GM20431 (cell line): ENCODE results near the gene CDKN2A.
"Not testable (repeated sequence)": the region's sequence is repeated elsewhere in the genome, so short reads cannot be mapped to it uniquely, and the experiment has no call there.

ENCODE experiments used
- in situ Hi-C: fragments of 300-500 bp; cut with MseI, MboI; formaldehyde crosslinking; loops from one replicate; pipeline ENCODE4 v1.15.0; 2020; ENCODE audit warnings: low sequenced_read_pairs; ENCODE audit not compliant: unreplicated experiment

The CDKN2A gene

DNA sequence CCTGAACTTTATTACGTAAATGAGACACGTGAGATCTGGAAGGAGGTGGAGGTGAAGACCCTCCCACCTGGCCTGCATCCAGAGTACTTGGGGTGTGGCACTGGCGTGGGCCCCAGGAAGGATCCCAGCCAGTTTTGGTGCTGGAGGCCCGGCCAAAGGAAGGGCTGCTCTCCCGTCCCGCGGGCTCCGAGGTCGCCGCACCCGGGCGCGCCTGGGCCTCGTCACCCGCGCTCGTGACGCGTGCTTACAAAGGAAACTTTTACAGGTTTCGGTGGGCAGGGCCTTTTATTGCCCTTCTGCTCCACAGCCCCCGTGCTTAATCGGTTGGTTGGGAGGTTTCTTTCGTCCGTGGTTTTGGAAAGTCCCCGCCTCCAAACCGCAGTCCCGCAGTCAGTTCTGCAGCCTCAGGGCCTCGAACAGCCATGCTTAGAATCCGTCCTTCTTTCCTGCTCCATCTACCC, 29.2 kb downstream of the CDKN2A start:
- in situ Hi-C loops = no loop called here

GRCh38 chr9:21961569-21961968, 32.6 kb downstream of the CDKN2A start:
- in situ Hi-C loops = no loop called here

DNA sequence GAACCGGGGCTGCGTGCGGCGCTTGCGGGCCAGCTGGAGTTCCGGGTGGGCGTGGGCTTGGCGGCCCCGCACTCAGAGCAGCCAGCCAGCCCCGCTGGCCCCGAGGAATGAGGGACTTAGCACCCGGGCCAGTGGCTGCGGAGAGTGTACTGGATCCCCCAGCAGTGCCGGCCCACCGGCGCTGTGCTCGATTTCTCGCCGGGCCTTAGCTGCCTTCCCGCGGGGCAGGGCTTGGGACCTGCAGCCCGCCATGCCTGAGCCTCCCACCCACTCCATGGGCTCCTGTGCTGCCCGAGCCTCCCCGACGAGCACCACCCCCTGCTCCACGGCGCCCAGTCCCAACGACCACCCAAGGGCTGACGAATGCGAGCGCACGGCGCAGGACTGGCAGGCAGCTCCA, 34.9 kb downstream of the CDKN2A start:
- in situ Hi-C loops = not testable (repeated sequence)

- in situ Hi-C loops = no loop called here
Measured at GRCh38 chr9:21958833-21959232, 35.4 kb downstream of the CDKN2A start.

DNA sequence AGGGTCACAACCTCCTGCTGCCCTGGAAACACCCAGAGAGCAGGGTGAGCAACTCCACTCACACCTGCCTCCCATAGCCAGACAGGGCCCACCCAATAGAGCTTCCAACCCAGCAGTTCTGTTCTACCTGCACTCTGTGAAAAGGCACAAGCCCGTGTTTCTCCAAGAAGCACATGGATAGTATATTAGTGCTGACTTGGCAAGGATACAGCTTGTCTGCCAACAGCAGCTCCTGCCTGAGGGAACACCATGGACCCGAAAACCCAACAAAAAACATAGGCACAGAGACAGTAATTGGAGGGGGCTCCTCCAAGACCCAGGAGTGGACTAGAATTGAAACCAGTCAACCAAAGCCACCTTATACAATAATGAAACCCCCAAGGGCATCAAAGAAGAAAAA, 48.6 kb downstream of the CDKN2A start:
- in situ Hi-C loops = no loop called here

DNA sequence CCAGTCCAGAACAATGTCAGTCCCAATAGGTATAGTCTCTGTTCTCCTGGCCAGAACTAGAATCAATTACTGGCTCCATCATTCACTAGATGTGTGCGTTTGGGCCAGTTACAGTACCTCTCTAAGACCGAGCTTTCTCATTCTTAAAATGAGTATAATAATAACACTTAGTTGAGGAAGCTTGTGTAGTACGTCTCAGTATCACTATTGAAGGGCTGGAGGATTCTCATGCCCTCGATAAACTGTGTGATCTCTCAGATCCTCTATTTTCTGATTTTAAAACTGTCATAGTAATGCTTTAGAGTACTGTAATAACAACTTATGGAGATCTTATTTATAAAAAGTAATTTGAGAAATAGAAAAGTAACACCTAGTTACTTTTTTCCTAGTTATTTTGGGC, 50.7 kb downstream of the CDKN2A start:
- in situ Hi-C loops = no loop called here

DNA sequence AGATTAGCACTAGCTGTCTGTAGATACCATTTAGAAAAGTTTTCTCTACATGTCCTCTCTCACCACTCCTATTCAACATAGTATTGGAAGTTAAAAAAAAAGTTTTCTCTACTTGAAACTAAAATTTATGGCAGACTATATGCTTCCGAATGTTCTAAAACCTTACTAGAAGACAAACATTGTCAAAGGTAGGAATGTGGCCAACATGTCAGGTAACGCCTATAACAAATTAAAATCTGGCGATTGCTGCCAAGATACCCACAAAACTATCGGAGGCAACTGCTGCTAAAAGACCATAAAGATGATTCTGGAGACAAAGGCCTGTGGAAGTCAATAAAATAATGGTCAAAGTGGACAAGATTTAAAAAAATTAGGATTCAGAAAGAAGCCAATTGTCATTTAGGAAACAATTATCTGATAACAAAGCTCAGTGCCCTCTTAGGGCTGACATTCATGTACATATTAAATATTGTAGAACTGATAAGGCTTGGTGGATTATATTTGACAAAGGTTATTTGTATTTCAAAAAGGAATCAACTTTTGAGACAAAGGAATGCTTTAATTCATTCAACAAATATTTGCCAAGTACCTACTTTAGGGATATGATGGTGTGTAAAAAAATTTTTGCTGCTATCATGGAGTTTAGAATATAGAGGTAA, 52.7 kb downstream of the CDKN2A start:
- in situ Hi-C loops = no loop called here

DNA sequence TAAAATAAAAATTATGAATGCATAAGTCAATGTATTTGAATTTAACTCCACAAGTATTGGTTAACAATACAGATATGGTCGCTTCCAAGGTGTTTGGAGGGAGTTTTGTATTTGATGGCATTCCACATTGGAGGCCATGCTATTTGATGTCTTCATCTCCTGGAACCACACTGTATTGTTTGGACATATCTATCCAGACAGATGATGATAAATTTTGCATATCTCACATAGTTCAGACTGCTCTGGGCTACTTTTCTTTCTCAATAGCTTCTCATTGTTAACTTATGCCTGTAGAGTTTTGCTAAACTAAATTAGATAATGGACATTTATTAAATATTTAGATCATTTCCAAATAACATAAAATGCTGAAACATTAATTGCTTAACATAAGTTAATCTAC, 58.0 kb downstream of the CDKN2A start:
- in situ Hi-C loops = no loop called here

DNA sequence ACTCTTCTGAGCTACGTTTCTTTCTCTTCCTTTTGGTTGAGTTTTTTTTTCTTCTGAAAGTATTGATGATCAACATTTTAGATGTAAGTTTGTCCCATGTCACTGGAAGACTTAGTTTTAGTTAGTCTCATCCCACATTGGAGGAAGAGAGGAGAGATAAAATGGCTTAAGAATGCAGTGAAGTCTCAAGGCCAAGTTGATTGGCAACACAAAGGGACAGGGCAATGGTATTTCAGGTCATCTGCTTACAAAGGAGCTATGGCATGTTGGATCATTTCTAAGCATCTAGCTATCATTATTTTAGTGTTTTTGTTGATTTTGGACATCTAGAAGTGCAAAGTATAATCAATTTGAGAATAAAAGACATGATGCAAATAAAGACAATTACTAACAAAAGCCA, 58.6 kb downstream of the CDKN2A start:
- in situ Hi-C loops = no loop called here

GRCh38 chr9:21933865-21934264, 60.3 kb downstream of the CDKN2A start:
- in situ Hi-C loops = no loop called here

GRCh38 chr9:21933281-21933680, 60.9 kb downstream of the CDKN2A start:
- in situ Hi-C loops = no loop called here

- in situ Hi-C loops = no loop called here
Measured at GRCh38 chr9:21931428-21931827, 62.8 kb downstream of the CDKN2A start.

DNA sequence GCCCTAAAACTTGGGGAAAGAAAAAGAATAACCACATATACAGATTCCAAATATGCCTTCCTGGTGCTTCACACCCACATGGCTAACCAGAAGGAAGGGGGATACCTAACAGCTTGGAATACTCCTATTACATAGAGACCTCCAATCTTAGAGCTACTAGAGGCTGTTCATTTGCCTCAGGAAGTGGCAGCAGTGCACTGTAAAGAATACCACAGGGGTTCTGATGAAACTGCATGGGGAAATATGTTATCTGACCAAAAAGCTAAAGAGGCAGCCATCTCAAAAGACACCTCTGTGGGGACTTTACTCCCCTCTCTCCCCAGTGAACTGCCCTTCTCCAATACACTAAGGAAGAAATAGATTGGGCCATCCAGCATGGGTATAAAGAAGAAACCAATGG, 66.4 kb downstream of the CDKN2A start:
- in situ Hi-C loops = no loop called here

- in situ Hi-C loops = no loop called here
Measured at GRCh38 chr9:21923694-21924093, 70.5 kb downstream of the CDKN2A start.

DNA sequence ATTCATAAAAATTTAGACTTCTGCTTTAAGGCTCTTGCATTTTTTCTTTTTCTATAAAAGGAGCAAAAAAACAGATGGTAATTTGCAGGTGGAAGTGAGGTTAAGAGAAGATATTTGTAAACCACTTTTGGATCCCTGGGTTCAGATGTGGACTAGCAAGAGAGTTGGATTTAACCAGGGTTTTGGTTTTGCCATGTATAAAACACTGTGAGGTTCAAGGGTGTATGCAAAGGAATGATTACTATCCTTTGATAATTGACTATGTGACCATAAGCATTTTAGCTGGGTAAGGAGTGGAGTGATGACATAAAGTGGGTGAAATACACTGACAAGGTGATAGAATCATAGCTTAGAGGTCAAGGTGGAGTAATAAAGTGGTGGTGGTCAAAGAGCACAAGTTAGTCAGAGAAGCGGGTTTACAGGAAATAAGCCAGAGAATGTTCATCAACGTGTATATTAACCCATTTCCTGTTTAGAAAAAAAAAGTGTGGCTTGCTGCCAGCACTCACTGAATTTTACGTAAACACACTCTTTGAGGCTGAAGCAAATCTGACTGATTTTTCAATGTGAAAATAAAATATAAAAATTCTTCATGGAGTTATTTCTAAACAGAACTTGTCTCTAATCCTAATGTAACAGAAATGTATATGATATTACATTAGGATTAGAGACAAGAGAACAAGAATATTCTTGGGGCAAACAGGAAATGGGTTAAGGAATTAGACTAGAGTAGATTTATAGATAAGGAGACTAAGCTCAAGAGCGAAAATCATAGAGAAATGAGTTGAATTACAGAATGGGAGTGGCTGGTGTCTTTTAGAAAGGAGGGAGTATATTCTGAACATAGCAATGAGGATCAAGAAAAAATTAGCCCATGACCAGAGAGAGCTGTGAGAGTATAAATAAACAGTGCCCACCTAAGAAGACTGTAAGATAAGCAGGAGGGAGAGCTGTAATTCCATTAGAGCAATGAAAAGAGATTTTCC, 74.5 kb downstream of the CDKN2A start:
- in situ Hi-C loops = no loop called here
